ENCODE measurements around the gene AOX1.

DNA sequence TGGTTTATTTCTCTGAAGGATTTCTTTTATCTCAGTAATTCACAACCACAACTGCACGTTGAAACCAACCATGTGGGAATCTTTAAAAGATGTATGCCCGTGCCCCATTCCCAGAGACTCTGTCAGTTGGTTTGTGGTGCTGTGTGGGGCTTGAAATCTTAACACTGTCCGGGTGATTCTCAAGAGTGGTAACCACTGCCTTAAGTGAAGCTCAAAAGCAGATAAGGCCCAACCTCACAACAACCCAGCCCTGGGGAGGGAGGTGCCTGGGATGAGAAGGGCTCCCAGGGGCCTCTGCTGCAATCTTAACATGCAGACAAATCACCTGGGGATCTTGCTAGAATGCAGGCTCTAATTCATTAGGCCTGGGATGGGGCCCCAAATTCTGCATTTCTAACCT is 13.4 kb downstream of the AOX1 start:
- TF ChIP-seq, protein P1, sequence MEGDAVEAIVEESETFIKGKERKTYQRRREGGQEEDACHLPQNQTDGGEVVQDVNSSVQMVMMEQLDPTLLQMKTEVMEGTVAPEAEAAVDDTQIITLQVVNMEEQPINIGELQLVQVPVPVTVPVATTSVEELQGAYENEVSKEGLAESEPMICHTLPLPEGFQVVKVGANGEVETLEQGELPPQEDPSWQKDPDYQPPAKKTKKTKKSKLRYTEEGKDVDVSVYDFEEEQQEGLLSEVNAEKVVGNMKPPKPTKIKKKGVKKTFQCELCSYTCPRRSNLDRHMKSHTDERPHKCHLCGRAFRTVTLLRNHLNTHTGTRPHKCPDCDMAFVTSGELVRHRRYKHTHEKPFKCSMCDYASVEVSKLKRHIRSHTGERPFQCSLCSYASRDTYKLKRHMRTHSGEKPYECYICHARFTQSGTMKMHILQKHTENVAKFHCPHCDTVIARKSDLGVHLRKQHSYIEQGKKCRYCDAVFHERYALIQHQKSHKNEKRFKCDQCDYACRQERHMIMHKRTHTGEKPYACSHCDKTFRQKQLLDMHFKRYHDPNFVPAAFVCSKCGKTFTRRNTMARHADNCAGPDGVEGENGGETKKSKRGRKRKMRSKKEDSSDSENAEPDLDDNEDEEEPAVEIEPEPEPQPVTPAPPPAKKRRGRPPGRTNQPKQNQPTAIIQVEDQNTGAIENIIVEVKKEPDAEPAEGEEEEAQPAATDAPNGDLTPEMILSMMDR (IDR thresholded peaks at IDR 0.05), result no peak
- no peak for TF ChIP-seq POLR2A (IDR thresholded peaks at IDR 0.05)

Data from uterus (tissue), 2 donors.